Measurements from ENCODE around the gene TRAF6. TPM values are rescaled to one million over a fixed set of nuclear protein-coding genes. Genes with fewer than 3 reads are reported as not detected.

The TRAF6 gene
- polyA plus RNA-seq, 1 of the 3 experiments (the other 2 are of a cell fraction): 4.3 TPM

DNA sequence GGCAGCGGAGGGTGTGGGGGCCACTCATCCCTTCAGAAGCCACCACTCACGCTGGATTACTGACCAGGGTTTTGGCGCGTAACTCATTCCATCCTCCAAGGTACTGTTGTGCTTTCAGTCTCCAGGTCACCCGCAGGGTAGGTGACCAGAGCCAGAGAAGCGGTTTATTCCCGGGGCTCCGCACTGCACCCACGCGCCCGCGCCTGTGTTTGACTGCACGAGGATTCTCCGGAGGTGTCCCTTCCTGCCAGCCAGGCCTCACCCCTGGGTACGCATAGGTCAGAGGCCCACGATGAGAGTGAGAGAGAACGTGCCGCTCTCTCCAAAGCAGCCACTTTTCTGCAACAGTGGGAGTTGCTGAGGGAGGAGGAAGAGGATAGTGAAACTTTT is 55.5 kb downstream of the TRAF6 start:
- Histone ChIP-seq H3K27me3 (ENCODE audit: insufficient read depth) (no peaks in the 10 kb centered on the region), H3K9me3 (no peaks in the 10 kb centered on the region), H3K9ac (no peak overlapping the region), H3K4me1 (ENCODE audit: control insufficient read depth in 1 of 2, insufficient read depth in 2 of 2, low read depth in 1 of 2, low read length in 1 of 2) (peaks cover 7 to 39% of the 10 kb centered on the region in 2 experiments), H3K9me2 (no peaks in the 10 kb centered on the region), H3K4me3 (ENCODE audit: low read depth in 2 of 2, low read length in 1 of 2) (no peak overlapping the region), H2AFZ (ENCODE audit: low read depth) (no peak overlapping the region), H3K27ac (ENCODE audit: low read depth in 2 of 2, low read length in 1 of 2) (no peak overlapping the region), H3K36me3 (replicated peaks in 1 of 2; ENCODE audit: control insufficient read depth in 1 of 2, insufficient read depth in 2 of 2, low read length in 1 of 2) (no peaks in the 10 kb centered on the region), H3K79me2 (ENCODE audit: insufficient read depth) (no peaks in the 10 kb centered on the region), H3K4me2 (no peak overlapping the region; the same call in 1 of the 2 replicates), H3F3A (replicated peaks; ENCODE audit: insufficient read depth) (peaks cover 4% of the 10 kb centered on the region), H4K20me1 (ENCODE audit: insufficient read depth) (no peaks in the 10 kb centered on the region)
- CTCF ChIA-PET: no interaction called here
- POLR2A ChIA-PET: no interaction called here
- TF ChIP-seq GABPA (IDR thresholded peaks at IDR 0.05; ENCODE audit: low read depth) (no peak), FOSL2 (IDR thresholded peaks at IDR 0.05; ENCODE audit: borderline replicate concordance, low read depth) (no peak), YY1 (IDR thresholded peaks at IDR 0.05; ENCODE audit: low read depth) (no peak), SIN3A (IDR thresholded peaks at IDR 0.05; ENCODE audit: borderline replicate concordance, low read depth, low read length) (no peak), RAD21 (IDR thresholded peaks at IDR 0.05; ENCODE audit: low read length) (no peak), ELF1 (IDR thresholded peaks at IDR 0.05) (no peak), POLR2AphosphoS5 (IDR thresholded peaks at IDR 0.05; ENCODE audit: low read depth, low read length) (no peak), RFX5 (IDR thresholded peaks at IDR 0.05; ENCODE audit: low read length) (no peak), JUND (IDR thresholded peaks at IDR 0.05) (no peak), MEF2A (IDR thresholded peaks at IDR 0.05; ENCODE audit: borderline replicate concordance, low read depth) (no peak)
- TF ChIP-seq, protein P1, sequence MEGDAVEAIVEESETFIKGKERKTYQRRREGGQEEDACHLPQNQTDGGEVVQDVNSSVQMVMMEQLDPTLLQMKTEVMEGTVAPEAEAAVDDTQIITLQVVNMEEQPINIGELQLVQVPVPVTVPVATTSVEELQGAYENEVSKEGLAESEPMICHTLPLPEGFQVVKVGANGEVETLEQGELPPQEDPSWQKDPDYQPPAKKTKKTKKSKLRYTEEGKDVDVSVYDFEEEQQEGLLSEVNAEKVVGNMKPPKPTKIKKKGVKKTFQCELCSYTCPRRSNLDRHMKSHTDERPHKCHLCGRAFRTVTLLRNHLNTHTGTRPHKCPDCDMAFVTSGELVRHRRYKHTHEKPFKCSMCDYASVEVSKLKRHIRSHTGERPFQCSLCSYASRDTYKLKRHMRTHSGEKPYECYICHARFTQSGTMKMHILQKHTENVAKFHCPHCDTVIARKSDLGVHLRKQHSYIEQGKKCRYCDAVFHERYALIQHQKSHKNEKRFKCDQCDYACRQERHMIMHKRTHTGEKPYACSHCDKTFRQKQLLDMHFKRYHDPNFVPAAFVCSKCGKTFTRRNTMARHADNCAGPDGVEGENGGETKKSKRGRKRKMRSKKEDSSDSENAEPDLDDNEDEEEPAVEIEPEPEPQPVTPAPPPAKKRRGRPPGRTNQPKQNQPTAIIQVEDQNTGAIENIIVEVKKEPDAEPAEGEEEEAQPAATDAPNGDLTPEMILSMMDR (IDR thresholded peaks at IDR 0.05): no peak
- TF ChIP-seq, protein P2, sequence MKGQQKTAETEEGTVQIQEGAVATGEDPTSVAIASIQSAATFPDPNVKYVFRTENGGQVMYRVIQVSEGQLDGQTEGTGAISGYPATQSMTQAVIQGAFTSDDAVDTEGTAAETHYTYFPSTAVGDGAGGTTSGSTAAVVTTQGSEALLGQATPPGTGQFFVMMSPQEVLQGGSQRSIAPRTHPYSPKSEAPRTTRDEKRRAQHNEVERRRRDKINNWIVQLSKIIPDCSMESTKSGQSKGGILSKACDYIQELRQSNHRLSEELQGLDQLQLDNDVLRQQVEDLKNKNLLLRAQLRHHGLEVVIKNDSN (IDR thresholded peaks at IDR 0.05; ENCODE audit: borderline replicate concordance, low read depth): no peak
- TF ChIP-seq, protein P3, sequence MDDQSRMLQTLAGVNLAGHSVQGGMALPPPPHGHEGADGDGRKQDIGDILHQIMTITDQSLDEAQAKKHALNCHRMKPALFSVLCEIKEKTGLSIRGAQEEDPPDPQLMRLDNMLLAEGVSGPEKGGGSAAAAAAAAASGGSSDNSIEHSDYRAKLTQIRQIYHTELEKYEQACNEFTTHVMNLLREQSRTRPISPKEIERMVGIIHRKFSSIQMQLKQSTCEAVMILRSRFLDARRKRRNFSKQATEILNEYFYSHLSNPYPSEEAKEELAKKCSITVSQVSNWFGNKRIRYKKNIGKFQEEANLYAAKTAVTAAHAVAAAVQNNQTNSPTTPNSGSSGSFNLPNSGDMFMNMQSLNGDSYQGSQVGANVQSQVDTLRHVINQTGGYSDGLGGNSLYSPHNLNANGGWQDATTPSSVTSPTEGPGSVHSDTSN (IDR thresholded peaks at IDR 0.05): no peak
- 95% methylated on average over 18 of the region's 18 CpGs for whole genome bisulfite sequencing (ENCODE audit: low lambda C conversion rate)
- no peak for DNase-seq

DNA sequence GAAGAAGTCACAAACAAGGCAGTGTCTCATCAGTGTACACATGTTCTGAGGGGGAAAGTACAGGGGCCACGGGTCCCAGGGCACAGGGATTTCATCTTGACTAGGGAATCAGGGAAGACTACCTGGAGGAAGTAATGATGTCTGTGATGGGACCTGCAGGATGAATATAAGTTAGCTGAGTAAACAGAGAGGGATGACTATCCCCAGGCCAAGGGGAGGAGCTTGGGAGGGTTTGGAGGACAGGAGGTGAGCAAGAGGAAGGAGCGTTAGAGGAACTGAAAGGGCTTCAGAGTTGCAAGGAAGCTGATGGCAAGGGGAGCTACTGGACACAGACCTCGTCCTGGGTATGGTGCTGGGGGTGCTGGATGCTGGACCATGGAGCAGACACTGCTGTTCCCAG is 56.4 kb downstream of the TRAF6 start:
- DNase-seq: no peak
- TF ChIP-seq JUND (IDR thresholded peaks at IDR 0.05): no peak
- TF ChIP-seq TCF12 (IDR thresholded peaks at IDR 0.05): no peak
- TF ChIP-seq, protein P4, sequence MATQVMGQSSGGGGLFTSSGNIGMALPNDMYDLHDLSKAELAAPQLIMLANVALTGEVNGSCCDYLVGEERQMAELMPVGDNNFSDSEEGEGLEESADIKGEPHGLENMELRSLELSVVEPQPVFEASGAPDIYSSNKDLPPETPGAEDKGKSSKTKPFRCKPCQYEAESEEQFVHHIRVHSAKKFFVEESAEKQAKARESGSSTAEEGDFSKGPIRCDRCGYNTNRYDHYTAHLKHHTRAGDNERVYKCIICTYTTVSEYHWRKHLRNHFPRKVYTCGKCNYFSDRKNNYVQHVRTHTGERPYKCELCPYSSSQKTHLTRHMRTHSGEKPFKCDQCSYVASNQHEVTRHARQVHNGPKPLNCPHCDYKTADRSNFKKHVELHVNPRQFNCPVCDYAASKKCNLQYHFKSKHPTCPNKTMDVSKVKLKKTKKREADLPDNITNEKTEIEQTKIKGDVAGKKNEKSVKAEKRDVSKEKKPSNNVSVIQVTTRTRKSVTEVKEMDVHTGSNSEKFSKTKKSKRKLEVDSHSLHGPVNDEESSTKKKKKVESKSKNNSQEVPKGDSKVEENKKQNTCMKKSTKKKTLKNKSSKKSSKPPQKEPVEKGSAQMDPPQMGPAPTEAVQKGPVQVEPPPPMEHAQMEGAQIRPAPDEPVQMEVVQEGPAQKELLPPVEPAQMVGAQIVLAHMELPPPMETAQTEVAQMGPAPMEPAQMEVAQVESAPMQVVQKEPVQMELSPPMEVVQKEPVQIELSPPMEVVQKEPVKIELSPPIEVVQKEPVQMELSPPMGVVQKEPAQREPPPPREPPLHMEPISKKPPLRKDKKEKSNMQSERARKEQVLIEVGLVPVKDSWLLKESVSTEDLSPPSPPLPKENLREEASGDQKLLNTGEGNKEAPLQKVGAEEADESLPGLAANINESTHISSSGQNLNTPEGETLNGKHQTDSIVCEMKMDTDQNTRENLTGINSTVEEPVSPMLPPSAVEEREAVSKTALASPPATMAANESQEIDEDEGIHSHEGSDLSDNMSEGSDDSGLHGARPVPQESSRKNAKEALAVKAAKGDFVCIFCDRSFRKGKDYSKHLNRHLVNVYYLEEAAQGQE (IDR thresholded peaks at IDR 0.05; ENCODE audit: low read depth, low read length): no peak
- TF ChIP-seq, protein P2 (IDR thresholded peaks at IDR 0.05; ENCODE audit: borderline replicate concordance, low read depth): no peak
- TF ChIP-seq MXI1 (IDR thresholded peaks at IDR 0.05; ENCODE audit: low read depth, low read length): no peak
- Histone ChIP-seq H3K27ac (ENCODE audit: low read depth in 2 of 2, low read length in 1 of 2) (no peak overlapping the region), H3K27me3 (ENCODE audit: insufficient read depth) (no peaks in the 10 kb centered on the region), H4K20me1 (ENCODE audit: insufficient read depth) (no peaks in the 10 kb centered on the region), H3F3A (replicated peaks; ENCODE audit: insufficient read depth) (peaks cover 4% of the 10 kb centered on the region), H3K79me2 (ENCODE audit: insufficient read depth) (no peaks in the 10 kb centered on the region), H3K9ac (no peak overlapping the region), H3K4me2 (no peak overlapping the region), H3K9me3 (no peaks in the 10 kb centered on the region), H3K4me1 (ENCODE audit: control insufficient read depth in 1 of 2, insufficient read depth in 2 of 2, low read depth in 1 of 2, low read length in 1 of 2) (peaks cover 7 to 39% of the 10 kb centered on the region in 2 experiments), H2AFZ (ENCODE audit: low read depth) (no peak overlapping the region), H3K4me3 (ENCODE audit: low read depth in 2 of 2, low read length in 1 of 2) (no peak overlapping the region), H3K9me2 (no peaks in the 10 kb centered on the region), H3K36me3 (replicated peaks in 1 of 2; ENCODE audit: control insufficient read depth in 1 of 2, insufficient read depth in 2 of 2, low read length in 1 of 2) (no peaks in the 10 kb centered on the region)
- 69% methylated on average over 3 of the region's 3 CpGs for WGBS (ENCODE audit: low lambda C conversion rate)
- CTCF ChIA-PET: no interaction called here
- POLR2A ChIA-PET: no interaction called here

Data from SK-N-SH (cell line).